Omental fat pad (tissue), 4 donors: Measurements from ENCODE around the gene YEATS2. TPM values are rescaled to one million over a fixed set of nuclear protein-coding genes. Genes with fewer than 3 reads are reported as not detected.
"Not testable (repeated sequence)": the region's sequence is repeated elsewhere in the genome, so short reads cannot be mapped to it uniquely, and the experiment has no call there.

Source experiments
- ATAC-seq: fragments of 150-250 bp; one replicate; pipeline ENCODE4 v1.9.1; 2016; ENCODE audit warnings: mild to moderate bottlenecking, moderate library complexity; ENCODE audit not compliant: low FRiP score
- DNase-seq: peaks from one replicate; pipeline ENCODE4 v3.0.0-alpha.2; 2019; ENCODE audit warnings: low spot score
- total RNA-seq, 4 donors: library from RNA; depleted of rRNA; stranded (reverse); fragments of >200 nt; gene quantifications; one replicate each; pipeline ENCODE4 v1.1.0, GENCODE V29; 2016
- TF ChIP-seq, protein P1 (sequence below), 3 donors: fragments of 450-650 bp; IDR thresholded peaks; one replicate each; pipeline ENCODE4 v1.5.1; 2016 to 2017; ENCODE audit warnings: antibody characterized with exemption in 3 of 3, mild to moderate bottlenecking in 3 of 3, moderate library complexity in 2 of 3

The YEATS2 gene
- total RNA-seq, 4 donors from 2014 or later = 17.7 to 36.1 (median 23.7) TPM

DNA sequence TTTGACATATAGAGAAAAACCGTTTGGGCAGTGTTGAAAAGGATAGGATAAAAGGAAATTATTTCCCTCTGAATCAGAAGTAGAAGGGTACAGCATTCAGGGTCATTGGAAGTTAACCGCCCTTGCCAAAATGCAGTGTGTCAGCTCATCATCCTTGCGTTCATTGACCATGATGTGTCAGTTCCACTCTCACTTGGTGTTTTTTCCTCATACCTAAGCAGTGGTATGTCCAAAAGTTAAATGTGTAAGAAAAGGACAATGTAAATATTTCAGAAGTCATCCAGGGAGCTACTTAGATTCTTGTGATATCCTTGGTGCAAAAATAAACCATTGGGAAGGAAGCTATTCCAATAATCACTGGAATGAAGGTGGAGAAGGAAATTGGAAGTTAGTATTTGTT is 77.0 kb downstream of the YEATS2 start:
- no peak for DNase-seq

DNA sequence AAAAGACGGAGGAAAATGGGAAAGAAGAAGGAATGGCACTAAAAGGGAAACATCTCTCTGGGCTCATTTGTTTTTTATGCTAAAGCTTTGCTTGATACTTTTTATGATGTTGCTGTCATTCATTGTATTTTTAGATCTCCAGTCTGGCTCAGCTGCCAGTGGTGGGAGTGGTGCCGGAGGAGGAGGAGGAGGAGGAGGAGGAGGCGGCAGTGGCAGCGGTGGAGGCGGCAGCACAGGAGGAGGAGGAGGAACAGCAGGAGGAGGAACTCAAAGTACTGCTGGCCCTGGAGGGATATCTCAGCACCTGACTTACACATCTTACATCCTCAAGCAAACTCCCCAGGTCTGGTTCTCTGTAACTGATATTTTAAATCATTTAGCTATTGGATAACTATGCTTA is 78.2 kb downstream of the YEATS2 start:
- TF ChIP-seq, protein P1, sequence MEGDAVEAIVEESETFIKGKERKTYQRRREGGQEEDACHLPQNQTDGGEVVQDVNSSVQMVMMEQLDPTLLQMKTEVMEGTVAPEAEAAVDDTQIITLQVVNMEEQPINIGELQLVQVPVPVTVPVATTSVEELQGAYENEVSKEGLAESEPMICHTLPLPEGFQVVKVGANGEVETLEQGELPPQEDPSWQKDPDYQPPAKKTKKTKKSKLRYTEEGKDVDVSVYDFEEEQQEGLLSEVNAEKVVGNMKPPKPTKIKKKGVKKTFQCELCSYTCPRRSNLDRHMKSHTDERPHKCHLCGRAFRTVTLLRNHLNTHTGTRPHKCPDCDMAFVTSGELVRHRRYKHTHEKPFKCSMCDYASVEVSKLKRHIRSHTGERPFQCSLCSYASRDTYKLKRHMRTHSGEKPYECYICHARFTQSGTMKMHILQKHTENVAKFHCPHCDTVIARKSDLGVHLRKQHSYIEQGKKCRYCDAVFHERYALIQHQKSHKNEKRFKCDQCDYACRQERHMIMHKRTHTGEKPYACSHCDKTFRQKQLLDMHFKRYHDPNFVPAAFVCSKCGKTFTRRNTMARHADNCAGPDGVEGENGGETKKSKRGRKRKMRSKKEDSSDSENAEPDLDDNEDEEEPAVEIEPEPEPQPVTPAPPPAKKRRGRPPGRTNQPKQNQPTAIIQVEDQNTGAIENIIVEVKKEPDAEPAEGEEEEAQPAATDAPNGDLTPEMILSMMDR (IDR thresholded peaks at IDR 0.05) = no peak
- no peak for DNase-seq
- ATAC-seq = no peak

More for the DNA sequence above, 77.0 kb downstream of the YEATS2 start:
- TF ChIP-seq, protein P1 (IDR thresholded peaks at IDR 0.05) = no peak
- no peak for ATAC-seq

DNA sequence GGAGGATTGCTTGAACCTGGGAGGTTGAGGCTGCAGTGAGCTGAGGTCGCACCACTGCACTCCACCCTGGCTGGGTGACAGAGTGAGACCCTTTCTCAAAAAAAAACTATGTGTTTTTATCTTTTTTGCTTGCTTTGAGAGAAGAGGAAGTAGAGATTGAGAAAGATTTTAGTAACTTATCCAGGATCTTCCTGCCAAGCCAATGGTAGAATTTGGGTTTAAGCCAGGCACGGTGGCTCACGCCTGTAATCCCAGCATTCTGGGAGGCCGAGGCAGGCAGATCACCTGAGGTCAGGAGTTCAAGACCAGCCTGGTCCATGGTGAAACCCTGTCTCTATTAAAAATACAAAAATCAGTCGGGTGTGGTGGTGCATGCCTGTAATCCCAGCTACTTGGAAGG is 78.9 kb downstream of the YEATS2 start:
- ATAC-seq = not testable (repeated sequence)

DNA sequence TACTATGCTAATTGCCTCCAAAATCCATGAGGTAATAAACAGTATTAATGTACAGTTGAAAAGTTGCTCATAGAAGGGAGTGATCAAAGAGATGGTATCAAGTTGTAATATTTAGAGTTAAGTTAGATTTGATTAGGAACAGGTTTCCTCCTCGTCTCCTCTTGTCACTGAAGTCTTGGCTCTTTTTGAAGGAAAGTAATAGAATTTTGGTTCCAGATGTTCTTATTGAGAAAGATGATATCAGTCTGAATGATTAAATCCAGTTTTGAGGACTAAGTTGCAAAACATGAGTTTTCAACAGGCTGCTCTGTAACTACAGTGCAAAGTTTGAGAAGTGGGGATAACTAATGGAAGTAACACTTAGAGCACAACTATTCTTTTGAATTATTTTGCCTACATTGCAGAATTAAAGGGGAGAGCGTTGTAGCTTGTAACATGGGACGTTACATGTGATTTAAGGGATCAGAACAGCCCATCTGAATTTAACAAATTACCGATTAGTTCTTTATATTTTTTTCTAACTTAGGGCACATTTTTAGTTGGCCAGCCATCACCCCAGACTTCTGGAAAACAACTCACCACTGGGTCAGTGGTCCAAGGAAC is 79.5 kb downstream of the YEATS2 start:
- no peak for ATAC-seq
- TF ChIP-seq, protein P1 (IDR thresholded peaks at IDR 0.05) = no peak
- DNase-seq = no peak

More for the DNA sequence above, 78.9 kb downstream of the YEATS2 start:
- not testable (repeated sequence) for DNase-seq

DNA sequence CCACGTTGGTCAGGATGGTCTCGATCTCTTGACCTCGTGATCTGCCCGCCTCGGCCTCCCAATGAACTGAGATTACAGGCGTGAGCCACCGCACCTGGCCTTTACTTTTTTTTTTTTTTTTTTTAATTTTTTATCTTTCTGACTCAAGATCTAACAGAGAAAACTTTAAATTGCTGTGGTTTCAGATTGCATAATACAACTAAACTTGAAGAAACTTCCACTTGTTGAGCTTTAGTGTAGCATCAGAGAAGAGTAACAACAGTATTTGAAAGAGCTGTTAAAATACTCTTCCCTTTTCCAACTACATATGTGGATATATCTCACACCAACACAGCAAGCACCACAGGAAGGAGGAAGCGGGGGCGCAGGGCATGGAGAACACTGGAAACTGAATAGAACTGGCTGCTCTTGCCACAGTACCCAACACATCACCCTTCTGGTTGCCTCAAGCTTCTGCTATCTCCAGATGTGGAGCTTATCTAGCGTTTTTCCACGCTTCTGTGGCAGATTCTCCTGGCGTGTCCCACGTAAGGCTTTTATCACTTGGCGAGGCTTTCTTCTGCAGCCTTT is 82.4 kb downstream of the YEATS2 start:
- ATAC-seq (no peak), DNase-seq (no peak)
- TF ChIP-seq, protein P1 (IDR thresholded peaks at IDR 0.05) = no peak

DNA sequence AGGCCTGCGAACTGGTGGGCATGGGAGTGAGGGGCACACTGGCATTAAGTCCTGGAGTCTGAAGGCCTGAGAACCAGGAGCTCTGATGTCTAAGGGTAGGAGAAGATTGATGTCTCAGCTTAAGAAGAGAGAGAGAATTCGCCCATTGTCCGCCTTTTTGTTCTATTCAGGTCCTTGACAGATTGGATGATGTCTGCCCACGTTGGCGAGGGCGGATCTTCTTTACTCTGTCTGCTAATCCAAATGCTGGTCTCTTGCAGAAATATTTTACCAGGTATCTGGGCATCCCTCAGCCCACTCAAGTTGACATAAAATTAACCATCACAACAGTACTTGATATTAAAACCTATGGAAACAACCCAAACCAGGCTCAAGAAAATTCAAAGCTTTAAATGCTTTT is 83.6 kb downstream of the YEATS2 start:
- no peak for ATAC-seq
- TF ChIP-seq, protein P1 (IDR thresholded peaks at IDR 0.05) = no peak
- DNase-seq = no peak

DNA sequence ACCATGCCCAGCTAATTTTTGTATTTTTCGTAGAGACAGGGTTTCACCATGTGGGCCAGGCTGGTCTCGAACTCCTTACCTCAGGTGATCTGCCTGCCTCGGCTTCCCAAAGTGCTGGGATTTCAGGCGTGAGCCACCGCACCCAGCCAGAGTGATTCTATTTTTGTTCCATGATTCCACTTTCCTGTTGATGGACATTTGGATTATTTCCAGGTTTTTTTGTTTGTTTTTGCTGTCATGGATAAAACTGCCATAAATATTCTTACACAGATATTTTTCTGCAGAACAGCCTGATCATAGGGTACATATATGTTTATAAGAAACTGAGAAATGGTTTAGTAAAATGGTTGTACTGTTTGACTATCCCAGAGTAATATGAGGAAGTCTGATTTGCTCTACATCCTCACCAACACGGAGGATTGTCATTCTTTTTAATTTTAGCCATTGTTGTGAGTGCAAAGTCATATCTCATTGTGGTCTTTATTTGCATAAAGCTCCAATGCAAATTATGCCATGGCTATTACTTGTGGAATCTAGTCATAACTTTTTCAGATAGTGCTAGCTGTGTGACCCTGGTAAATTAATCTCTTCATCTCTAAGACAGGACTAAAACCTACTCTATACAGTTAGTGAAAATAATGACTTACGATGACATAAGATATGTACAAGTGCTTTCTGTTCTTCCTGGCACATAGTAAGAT is 85.1 kb downstream of the YEATS2 start:
- ATAC-seq = no peak

DNA sequence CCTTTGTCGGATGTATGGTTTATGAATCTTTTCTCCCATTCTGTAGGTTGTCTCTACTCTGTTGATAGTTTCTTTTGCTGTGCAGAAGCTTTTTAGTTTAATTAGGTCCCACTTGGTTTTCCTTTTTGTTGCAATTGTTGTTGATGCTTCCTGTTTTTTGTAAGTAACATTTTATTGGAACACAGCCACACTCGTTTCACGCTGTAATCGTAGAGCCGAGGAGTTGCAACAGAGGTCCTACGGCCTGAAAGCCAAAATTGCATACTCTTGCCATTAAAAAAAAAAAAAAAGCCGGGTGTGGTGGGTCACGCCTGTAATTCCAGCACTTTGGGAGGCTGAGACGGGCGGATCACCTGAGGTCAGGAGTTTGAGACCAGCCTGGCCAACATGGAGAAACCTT is 86.9 kb downstream of the YEATS2 start:
- not testable (repeated sequence) for DNase-seq, ATAC-seq

More for the DNA sequence above, 85.1 kb downstream of the YEATS2 start:
- TF ChIP-seq, protein P1 (IDR thresholded peaks at IDR 0.05) = no peak
- DNase-seq = no peak
